GM18867 (cell line): Measurements from ENCODE around the gene AP2M1.

Experiments
- ATAC-seq: cut with Tn5 transposase; IDR thresholded peaks from one replicate; pipeline ENCODE4 v1.9.1; 2021; ENCODE audit warnings: mild to moderate bottlenecking, moderate library complexity; ENCODE audit not compliant: unreplicated experiment

The AP2M1 gene

DNA sequence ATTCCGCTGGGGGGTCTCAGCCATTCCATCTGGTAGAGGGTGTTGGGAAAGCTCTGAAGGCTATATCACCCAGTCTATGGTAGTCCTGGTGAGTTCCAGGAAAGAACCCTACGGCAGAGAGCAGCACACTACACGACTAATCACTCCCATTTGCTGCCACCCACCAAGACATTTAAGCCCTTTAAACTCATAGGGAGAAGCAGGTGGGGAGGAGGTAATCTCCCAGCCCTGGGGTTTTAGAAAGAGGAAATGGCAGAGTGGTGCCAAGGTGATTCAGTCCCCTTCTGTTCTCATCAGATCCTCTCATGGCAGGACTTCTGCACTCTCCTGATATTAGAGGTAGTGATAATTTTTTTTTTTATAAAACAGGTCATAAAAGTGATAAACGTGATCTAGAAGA, 44.2 kb downstream of the AP2M1 start:
- no peak for ATAC-seq

DNA sequence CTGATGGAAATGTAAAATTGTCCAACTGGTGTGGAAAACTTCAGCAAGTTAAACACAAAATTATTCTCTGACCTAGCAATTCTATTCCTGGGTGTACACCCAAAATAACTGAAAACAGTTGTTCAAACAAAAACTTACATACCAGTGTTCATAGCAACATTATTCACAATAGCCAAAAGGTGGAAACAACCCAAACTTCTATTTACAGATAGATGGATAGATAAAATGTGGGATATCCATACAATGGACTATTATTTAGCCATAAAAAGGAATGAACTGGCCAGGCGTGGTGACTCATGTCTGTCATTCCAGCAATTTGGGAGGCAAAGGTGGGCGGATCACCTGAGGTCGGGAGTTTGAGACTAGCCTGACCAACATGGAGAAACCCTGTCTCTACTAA, 47.9 kb downstream of the AP2M1 start:
- ATAC-seq, result no peak

DNA sequence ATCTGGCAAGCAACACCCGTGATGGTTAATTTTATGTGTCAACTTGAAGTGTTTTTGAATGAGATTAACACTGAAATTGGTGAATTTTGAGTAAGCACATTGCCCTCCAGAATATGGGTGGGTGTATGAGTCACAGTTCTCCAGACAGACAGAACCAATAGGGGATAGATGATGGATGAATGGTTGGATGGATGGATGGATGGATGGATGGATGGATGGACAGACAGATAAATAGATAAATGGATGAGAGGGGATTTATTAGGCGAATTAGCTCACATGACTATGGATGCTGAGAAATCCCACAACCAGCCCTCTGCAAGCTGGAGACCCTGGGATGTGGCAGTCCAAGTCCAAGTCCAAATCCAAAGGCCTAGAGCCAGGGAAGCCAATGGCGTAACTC, 49.3 kb downstream of the AP2M1 start:
- no peak for ATAC-seq

DNA sequence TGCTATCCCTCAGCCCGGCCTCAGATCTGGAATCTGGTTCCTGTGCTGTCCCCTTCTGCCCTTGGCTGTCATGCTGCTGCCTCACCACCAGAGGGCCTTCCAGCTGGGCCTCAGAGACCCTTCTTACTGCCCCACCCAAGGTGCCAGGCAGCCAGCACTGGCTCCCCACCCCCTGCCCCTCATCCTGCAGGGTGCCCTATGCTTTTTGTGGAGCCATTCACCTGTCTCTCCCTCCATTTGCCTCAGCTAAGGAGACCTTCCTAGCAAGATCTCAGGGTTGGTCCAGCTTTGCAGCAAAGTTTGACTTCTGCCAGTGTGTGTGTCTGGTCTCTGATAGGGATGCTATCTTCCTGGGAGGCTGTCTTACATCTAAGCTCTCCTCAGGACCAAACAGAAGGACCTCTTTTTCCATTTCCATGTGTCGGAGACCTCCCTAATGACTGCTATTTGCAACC, 52.9 kb downstream of the AP2M1 start:
- ATAC-seq, result peak; percentile 36

DNA sequence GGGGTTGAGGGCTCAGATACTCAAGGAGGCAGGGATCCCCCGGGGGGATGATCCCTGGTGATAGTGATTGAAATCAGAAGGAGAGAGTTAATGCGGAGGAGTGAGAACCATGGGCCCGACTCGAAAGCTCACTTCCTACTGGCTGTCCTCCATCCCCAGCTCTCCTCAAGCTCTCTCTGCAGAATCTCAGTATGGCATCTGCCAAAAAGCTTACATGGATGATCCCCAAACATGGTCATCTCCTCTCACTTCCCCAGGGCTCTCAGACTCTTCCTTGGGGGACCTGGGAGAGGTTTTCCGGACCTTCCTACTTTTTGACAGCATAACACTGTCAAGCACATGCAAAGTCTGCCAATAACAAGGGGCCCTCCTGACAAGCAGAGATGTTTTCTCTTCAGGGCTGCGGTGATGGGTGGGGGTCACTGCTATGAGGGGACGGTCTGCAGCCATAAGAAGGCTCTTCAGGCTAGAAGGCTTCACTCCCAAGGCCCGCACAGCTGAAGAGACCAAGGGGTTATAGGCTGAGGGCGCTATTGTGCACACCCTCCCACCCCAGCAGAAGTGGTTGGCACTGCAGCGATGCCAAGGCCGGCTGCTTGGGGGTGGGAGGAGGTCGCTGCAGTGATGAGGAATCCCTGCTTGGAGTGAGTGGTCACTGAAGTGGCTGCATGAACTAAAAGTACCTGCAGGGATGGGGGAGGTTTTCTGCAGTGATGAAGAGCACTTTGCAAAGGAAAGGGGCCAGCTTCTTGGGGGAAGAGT, 53.9 kb downstream of the AP2M1 start:
- no peak for ATAC-seq

DNA sequence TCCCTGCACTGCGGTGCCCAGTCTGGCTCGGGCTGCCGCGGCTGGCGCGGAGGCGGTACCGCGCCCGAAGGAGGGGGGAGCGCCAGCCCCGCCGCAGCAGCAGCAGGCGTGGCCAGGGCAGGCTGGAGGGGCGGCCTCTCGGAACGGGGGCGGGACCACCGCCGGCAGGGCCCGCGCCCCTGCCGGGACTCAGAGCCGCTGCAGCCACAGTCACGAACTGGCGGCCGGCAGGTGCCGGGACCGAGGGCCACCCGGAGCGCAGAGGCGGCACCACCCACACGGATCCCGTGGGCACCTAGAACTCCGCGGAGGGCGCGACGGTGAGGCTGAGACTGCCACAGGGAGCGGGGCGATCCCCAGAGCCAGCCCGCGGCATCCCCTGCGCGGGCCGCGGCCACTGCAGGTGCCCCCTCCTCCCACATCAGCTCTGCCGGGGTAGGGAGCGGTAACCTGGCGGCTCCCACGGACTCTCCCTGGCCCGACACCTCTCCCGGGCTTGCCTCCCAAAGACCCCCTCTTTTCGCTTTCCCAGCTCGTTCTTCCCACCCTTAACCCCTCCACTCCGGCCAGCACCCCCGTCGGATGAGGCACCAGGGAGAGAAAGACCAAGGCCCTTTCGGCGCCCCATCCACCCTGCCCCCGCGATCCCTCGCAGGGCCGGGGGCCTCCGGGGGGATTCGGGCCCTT, 54.9 kb downstream of the AP2M1 start, which contains the start of gene VWA5B2:
Gene VWA5B2, plus strand, starts transcription at position 192 of the 687 bp plus-strand sequence. CDS start 944 bp downstream, outside the sequence.
- peak; percentile 82 for ATAC-seq

DNA sequence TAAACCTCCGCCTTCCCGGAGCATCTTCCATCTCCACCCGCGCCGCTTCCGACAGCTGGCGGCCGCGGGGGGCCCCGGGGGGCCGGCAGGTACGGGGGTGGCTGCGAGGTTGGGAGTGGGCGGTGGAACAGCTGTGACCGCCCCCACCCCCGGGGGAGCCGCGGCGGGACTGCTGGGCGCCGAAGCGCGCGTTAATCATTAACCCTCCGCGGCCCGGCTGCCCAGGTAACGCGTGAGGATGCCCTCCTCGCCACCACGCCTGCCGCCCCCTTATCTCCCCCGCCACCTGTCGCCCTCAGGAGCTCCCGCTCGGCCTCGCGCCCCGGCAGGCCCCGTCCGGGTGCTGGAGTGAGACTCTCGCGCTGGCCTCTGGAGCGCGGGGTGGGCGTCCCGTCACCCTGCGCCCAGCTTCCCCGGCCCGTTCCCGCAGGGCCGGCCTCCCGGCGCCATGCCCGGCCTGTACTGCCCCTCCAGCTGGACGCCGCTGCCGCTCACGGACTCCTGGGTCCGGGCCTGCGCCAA, 55.5 kb downstream of the AP2M1 start:
- no peak for ATAC-seq

DNA sequence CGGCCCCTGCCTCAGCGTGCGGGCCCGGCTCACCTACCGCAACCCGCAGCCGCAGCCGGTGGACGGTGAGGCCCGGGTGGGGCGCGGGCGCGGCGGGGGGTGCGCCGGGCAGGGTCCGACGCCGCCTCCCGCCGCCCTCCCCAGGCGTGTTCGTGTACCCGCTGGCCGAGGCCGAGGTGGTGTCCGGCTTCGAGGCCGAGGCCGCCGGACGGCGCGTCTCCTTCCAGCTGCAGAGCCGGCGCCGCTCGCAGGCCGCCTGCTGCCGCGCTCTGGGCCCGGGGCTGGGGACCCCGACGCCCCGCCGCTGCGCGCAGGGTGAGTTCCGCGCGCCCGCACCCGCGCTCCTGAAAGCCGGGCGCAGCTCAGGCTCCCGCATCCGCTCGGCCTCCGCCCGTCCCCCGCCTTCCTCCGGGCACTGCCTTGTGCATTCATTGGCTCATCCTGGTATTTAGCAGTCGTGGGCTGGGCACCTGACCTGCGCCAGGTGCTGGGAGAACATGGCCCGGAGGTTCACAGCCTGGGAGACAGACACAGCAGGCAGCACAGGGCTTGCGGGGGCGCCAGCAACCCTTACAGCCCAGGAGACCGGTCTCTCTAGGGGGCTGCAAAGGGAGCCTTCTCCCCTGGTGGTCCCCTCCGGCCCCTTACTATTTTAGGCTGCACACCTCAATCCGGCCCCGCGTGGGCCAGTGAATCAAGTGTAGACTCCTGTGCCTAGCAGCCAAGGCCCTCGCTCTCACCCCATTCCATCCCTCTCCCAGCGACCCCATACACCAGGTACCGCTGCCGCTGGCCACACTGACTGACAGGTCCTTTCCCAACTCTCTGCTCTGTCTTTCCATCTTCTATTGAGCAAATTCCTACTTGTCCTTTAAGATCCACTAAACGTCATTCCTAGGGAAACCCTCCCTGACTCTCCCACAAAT, 56.2 kb downstream of the AP2M1 start:
- ATAC-seq, result no peak

DNA sequence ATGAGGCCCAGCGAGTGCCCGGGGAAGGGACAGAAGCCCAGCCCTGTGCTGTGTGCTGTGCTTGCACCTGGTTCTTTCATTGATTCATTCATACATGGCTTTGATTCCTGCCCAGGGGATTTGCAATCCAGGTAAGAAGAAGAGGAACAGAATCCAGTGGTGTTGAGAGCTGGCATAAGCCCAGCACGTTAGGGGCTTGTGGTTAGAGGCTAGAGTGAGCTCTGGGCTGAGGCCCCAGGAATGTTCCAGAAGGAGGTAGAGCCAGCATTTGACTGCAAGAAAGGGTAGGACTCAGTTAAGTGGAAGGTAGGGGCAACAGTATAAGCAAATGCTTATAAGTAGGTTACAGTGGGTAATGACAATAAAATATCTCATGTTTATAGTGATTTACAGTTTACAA, 57.0 kb downstream of the AP2M1 start:
- no peak for ATAC-seq

DNA sequence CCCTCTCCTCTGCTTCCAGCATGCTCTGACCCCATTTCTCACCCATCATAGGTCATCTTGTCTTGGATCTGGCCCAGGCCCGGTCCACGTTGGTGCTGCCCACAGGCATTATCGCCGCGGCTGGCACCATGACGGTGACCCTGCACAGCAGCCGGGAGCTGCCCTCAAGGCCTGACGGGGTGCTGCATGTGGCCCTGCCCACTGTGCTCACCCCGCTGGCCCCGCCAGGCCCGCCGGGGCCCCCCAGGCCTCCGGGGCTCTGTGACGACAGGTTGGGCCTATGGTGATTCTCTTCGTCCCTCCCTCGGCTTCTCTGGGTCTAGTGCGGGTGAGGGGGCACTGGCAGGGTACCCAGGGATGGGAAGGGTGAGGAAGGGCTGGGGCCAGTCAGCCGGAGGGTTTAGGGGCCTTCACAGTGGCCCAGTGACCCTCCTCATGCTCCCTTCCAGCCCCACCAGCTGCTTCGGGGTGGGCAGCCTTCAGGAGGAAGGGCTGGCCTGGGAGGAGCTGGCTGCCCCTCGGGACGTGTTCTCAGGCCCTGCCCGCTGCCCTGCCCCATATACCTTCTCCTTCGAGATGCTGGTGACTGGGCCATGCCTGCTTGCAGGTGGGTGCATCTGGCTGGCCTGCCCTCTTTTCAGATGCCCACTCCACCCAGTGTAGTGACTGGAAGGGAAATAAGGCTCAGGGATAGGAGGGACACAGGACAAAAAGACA, 58.6 kb downstream of the AP2M1 start:
- no peak for ATAC-seq
